Occipital lobe (tissue), 2 donors: ENCODE results near the gene BLOC1S4. TPM values are rescaled to one million over a fixed set of nuclear protein-coding genes. Genes with fewer than 3 reads are reported as not detected.
"Not testable (repeated sequence)": the region's sequence is repeated elsewhere in the genome, so short reads cannot be mapped to it uniquely, and the experiment has no call there.

Experiments
- DNase-seq: peaks from one replicate; lab custom pipeline; 2025; lab: John Stamatoyannopoulos, UW
- total RNA-seq: library from RNA; depleted of rRNA; stranded (reverse); fragments of >200 nt; gene quantifications from one replicate; pipeline ENCODE4 v1.2.3, GENCODE V29; 2014

BLOC1S4 gene
- total RNA-seq, 1 donor from 2014 or later = 9.4 TPM

DNA sequence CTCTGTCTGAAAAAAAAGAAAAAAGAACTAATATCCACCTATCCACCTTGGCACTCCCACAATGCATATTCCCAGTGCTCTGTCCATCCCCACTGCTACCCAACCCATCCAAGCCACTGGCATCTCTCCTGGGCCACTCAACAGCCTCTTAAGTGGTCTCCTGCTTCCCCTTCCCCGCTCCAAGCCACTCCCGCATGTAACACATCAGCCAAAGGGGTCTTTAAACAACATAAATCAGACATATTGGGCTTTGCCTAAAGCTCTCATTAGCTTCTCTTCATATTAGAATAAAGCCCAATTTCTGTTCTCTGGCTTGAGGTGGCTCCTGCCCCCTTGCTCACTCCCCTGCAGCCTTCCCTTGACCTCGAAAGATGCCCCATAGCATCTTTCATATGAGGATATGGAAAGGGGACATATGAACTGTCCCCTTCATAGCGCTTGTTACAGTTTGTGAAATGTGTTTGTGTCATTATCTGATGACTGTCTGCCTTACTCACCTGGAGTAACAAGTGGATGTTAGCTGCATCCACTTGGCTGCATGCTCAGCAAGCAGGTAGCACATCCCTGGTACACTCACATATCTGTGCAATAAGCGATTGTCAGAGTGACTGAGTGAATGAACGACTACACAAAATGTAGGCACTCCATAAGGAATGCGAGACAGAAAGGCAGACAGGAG is 3.1 kb downstream of the BLOC1S4 start:
- DNase-seq = no peak

DNA sequence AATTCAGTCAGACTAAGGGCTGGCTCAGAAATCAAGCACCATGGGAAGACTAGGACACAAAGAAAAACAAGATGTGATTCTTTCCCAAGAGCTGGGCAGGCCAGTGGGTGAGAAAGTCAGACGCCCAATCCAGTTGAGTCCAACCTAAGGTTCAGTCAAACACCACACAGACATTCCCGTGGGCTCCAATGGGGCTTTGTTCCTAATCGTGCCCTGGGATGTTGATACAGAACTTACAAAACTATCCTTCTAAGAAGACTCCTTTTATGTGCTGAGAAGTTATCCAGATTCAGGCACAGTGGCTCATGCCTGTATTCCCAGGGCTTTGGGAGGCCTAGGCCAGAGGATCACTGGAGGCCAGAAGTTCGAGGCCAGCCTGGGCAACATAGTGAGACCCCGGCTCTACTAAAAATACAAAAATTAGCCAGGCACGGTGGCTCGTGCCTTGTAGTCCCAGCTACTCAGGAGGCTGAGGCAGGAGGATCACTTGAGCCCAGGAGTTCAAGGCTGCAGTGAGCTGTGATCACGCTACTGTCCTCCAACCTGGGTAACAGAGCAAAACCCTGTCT is 3.7 kb downstream of the BLOC1S4 start:
- no peak for DNase-seq

DNA sequence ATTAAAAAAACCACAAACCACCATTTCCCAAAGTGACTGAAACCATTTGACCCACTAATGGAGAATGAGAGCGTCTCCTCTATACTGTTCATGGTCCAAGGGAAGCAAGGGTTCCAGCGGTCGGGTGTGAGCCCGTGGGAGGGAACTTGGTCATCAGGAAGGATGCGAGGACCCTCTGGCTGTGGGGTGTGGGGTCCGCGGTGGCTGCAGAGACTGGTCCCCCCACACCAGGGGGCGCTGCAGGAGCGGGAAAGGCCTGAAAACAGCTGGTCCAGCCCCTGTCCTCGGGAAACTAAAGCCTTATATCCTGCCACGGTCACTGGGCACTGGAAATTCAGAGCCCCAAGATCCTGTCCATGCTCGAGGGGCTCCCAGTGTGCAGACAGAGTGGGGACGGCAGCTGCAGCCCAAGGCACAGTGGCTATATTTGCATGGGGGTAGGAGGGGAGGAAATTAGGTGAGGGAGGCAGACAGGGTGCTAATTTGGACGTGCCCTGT is 4.3 kb downstream of the BLOC1S4 start:
- DNase-seq = peak; percentile 68

DNA sequence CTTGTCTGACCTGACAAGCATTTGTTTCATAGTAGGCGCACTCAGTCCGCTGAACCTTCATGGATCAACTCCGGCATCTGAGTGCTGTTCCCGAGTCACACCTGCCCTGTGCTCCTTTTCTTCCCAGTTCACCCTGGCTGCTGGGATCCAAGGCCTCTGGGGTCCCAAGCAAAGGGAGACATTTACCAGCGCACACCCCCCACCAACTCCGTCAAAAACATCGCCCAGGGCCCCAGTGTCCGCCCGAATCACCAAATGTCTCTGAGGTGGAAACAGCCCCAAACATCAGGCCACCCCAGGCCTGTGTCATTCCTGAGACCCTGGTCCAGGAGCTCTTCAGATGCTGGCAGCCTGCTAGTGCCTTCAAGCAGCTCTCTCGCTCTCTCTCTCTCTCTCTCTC is 5.1 kb downstream of the BLOC1S4 start:
- DNase-seq = no peak

DNA sequence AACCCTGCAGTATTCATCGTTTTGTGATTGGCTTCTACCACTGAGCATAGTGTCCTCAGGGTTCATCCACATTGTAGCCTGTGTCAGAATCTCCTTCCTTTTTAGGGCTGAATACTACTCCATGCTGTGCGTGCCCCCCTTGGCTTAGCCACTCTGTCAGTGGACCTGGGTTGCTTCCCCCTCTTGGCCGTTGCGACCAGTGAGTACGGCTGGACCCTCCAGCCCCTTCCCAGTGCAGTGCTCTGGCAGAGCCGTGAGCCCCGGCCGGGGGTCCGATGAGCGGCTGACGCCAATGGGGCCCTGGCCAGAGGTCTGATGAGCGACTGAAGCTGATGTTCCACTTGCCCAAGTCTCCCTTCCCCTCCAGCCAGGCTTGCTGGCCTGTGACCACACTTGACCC is 6.9 kb downstream of the BLOC1S4 start:
- DNase-seq = no peak

DNA sequence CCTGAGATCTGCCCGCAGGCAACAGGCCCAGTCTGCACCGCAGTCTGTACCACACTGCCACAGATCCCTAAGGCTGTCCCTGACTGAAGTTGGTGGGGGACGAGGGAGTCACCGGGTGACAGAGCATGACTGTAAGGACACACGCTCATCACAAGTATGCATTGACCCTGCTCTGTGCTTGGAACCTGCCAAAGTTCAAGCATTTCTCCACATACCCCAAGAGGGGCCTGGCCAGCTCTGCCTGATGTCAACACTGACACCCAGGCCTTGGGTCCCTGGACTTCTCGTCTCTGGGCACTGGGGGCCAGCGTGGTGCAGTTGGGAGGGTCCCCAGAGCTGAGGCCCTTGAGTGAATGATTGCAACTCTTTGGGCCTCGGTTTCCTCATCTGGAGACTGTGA is 7.9 kb downstream of the BLOC1S4 start:
- no peak for DNase-seq

DNA sequence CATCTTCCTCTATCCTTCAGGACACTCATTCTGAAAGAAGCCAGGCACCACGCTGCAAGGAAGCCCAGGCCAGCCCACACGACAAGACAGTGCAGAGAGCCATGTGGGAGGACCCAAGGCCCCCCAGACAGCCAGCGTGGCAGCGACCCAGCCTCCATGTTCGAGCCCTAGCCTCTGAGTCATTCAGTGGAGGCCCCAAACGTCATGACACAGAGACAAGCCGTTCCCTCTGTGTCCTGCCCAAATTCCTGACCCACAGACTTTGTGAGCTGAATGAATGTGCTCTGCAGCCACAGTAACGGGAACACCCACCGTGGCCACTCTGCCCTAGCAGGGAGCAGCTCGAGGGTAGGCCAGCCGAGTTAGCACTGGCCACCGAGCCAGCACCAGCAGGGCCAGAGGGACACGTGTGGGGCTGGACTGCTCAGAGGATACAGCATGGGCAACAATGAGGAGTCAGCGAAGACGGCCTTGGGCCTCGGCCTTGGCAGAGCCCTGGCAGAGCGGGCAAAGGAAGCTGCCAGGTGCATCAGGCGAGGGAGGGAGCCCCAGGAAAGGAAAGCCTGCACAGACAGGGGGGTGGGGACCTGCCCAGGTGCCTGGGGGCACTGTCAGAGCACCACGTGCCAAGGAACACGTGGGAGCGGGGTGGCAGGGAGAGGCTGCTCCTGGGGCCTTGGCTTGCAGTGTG is 8.6 kb downstream of the BLOC1S4 start:
- DNase-seq = no peak

DNA sequence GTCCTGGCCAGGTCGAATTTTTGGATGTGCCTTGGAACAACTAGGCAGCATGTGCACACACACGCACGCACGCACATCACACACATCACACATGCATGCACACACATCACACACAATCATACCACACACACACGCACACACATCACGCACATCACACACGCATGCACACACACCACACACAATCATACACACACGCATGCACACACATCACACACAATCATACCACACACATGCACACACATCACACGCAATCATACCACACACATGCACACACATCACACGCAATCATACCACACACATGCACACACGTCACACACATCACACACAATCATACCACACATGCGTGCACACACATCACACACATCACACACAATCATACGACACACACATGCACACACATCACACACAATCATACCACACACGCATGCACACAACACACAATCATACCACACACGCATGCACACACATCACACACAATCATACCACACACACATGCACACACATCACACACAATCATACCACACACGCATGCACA is 9.5 kb downstream of the BLOC1S4 start:
- not testable (repeated sequence) for DNase-seq

DNA sequence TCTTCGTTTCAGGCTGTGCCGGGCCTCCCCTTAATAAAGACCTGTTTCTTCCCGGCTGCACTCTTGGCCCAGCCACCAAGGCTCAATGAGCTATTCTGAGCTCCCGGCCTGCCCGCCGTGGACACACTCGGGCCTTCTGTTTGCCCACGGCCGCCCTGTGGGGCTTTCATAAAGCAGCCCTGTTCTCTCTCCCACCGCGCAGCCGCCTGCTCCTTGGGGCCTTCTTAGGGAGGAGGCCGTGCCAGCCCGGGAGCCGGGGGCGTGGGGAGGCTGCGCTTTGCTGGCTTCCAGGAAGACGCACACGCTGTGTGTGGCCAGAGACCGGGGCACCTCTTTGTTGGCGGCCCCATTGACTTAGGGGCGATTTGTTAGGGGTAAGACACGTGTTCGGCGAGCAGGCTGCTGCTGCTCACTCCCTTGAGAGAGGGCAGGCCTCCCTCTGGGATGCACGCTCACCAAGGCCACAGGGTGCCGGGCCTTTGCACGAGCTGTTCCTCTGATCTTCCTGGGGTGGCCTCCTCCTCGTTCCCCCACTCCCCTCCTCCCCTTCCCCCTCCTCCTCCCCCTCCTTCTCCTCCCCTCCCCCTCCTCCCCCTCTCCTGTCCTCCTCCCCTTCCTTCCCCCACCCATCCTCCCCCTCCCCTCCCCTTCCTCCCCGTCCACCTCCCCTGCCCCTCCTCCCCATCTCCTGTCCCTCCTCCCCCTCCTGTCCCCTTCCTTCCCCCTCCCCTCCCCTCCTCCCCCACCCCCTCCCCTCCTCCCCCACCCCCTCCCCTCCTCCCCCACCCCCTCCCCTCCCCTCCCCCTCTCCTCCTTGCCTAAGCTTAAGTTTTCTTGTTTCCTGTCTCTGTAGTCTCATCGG is 11.3 kb downstream of the BLOC1S4 start:
- DNase-seq = peak; percentile 75

DNA sequence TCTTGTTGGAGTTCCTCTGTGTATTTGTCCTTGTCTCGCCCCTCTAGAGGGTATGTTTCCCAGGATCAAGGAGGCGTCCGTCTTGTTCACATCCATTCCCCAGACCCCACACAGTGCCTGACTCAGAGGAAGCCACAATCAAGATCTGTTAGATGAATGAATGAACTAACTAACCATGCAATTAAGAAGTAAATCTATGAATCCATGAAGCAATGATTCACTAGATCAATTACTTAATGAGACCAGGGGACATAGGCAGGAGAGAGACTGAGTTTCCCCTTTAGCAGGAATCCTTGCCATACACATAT is 11.9 kb downstream of the BLOC1S4 start:
- no peak for DNase-seq

DNA sequence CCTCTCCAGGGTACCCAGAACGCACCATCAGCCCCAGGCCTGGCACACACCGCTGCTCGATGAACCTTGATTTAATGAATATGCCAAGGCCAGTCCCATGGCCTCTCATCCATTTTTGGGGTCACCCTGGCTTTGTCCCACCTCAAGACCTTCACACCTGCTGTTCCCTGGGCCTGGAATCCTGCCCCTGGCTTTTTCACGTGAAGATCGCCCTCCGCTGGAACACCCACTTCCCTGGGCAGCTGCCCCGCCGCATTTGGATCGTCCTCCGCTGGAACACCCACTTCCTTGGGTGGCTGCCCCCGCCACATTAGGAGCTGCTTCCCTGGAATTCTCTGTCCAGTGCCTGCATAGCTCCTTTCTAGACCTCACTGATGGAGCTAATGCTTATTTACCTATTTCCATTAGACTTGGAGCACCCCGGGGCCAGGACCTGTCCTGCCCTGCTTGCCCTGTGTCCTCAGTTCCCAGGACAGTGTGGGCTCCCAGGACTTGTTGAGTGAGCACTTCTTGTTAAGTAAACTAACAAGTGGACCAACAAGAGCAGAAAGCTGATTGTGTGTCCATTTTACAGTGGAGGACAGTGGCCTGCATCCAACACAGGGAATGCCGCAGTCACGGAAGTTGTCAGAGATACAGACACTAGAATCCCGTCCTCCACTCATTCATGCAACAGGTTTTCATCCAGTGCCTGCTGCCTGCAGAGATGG is 12.5 kb downstream of the BLOC1S4 start:
- no peak for DNase-seq

DNA sequence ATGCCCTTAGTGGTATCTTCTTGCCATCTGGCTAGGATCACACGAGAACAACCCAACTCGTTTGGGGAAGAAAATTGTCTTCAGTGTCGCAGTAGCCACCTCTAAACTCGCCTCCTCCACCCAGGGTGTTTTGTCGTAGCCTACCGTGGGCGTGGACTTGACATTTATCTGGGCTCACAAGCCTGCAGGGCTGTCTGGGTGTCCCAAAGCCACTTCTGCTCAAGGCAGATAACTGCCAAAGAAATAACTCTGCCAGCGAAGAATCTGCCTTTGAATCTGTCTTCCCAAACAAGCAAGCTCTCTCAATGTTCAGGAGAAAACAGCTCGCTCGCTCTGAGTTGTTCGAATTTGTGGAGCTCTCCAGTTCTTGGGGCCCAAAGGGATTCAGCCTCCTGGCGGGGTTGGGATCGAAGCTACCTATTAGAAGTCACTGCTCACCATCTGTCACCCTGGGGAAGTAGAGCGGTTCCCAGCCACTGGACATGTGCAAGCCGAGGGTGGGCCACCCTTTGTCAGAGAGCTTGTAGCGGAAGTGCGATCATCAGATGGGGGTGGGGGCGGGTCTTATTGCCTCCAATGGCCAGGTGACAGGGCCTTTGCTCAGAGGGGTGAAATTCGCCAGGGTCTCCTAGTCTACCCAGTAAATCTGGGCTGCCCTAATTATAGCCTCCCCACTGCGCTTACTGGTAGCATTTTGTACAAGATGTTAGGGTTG is 14.8 kb downstream of the BLOC1S4 start:
- DNase-seq = no peak

DNA sequence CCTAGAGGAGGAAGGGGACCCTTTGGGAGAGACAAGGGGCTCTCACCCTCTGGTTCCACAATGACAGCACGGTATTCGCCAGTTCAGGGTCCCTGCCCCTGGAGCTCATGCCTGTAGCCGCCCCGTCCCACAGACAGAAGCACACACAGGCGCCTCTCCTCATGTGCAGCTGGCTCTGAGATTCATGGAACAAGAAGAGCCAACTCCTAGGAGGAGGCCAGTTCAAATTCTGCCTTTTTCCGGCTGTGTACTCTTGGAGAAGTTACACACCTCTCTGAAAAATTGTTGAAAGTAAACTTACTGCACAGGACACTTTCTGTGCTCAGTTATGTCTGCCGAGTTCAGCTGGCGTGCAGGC is 15.3 kb downstream of the BLOC1S4 start:
- no peak for DNase-seq

DNA sequence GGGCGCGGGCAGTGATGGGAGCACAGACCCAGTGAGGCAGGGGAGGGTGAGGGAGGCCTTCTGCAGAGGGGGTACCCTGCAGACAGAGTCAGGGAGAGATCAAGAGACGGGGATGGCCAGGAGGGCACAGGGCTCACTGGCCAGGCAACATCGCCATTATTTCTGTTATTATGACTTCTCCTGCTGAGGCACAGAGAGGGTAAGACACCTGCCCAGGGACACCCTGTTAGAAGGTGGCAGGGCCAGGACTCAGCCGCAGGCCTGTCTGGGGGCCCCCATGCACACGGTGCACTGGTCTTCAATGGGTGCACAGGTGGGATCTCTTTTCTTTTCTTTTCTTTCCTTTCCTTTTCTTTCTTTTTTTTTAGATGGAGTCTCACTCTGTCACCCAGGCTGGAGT is 15.8 kb downstream of the BLOC1S4 start:
- DNase-seq = no peak

DNA sequence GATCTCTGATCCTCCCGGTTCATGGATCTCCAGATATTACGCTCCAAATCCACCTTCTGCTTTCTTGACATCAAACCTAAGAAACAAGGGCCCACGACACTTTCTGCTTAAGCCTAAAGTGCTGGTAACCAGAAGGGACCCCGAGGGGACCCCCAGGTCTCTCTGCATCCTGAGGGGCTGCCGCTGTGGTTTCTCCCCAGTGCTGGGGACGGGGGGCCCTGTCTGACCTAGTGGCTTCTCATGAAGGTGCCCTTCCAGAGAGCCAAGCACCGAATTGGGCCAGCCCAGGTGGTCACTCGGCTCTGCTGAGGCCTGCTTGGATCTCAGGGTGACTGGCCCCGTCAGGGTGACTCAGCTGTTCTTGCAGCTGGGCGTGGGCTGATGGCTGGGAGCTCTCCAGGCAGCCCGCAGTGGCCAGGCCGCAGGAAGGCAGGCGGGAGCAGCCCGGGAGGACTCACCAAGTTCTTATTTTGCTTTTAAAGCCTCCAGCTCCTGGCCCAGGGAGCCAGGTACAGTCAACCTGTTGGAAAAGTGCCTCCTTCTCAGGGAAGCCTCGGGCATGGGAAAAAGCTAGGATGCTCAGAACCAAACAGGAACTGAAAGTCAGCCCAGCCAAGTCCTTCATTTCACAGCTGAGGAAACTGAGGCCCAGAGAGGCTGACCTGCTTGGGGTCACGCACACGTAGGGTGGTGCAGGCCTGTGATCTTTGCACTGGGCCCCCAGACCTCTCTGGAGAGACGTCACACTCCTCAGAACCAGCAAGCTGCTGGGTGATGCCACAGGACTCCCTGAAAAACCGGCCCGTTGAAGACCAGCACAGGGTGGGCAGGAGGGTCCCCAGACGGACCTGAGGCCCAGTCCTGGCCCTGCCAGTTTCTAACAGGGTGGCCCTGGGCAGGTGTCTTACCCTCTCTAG is 16.7 kb downstream of the BLOC1S4 start:
- peak; percentile 57 for DNase-seq

DNA sequence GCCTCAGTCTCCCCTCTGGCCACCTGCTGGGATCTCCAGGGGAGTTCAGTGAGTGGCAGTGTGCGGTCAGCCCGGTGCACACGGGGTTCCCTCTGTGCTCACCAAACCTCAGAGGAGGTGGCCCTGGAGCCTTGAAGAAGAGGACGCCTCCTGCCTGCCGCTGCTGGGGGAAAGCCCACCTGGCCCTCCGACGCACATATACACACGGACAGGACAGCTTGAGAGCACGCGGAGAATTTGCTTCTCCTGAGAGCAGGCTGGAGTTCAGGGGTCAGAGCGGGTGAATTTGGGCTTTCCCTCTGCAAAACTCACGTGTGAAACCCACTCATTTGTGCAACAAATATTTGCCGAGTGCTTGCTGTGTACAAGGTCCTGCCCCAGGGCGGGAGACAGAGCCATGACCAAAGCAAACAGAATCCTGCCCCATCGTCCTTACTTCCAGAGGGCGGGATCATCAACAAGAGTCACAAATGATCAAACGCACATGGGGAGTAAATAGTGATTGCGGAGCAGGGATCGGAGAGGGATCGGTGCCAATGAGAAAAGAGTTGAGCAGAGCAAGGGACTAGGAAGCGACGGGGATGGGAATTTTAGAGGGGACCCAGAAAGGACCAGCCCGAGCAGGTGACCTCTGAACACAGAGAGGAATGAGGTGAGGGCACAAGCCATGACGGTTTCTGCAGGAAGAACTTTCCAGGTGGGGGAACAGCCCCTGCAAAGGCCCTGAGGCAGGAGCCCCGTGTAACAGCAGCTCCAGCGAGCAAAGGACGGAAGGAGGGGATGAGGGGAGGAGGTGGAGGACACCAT is 17.6 kb downstream of the BLOC1S4 start:
- no peak for DNase-seq

DNA sequence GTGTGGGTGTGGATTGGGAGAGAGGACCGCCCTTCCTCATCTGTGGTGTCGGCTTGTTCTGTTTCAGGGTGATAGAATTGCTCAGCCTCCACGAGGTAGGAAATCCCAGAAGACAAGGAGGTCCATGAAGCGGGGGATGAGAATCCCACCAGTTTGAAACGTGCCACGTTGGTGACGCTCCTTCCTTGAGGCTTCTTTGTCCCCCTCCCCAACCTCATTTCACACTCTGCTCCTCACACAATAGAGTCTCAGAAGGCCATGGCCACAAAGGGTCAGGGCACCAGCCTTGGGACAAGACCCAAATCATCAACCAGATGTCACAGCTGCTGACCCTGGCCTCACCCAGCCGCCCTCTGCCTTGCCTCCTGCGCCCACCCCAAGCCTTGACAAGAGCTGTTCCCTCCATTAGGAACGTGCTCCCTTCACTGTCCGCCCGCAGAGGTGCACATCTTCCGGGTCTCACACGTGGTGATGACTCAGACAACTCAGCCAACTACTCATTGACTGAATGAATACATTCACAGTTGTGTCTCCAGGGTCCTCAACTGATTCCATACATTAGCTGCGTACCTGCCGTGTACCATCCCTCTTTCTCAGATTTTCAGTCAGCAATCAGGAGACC is 18.3 kb downstream of the BLOC1S4 start:
- DNase-seq = no peak

DNA sequence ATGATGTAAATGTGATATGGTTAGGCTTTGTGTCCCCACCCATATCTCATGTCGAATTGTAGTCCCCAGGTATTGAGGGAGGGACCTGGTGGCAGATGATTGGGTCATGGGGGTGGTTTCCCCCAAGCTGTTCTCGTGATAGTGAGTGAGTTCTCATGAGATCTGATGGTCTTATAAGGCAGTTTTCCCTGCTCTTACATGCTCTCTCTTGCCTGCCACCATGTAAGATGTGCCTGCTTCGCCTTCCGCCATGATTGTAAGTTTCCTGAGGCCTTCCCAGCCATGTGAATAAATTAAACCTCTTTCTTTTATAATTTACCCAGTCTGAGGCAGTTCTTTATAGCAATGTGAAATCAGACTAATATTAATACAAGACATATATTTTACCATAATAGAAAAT is 23.9 kb downstream of the BLOC1S4 start:
- no peak for DNase-seq
